ENCODE data around the gene ILKAP. TPM values are rescaled to one million over a fixed set of nuclear protein-coding genes. Genes with fewer than 3 reads are reported as not detected.

ILKAP gene
- total RNA-seq, 1 donor from 2014 or later = 36.4 TPM

DNA sequence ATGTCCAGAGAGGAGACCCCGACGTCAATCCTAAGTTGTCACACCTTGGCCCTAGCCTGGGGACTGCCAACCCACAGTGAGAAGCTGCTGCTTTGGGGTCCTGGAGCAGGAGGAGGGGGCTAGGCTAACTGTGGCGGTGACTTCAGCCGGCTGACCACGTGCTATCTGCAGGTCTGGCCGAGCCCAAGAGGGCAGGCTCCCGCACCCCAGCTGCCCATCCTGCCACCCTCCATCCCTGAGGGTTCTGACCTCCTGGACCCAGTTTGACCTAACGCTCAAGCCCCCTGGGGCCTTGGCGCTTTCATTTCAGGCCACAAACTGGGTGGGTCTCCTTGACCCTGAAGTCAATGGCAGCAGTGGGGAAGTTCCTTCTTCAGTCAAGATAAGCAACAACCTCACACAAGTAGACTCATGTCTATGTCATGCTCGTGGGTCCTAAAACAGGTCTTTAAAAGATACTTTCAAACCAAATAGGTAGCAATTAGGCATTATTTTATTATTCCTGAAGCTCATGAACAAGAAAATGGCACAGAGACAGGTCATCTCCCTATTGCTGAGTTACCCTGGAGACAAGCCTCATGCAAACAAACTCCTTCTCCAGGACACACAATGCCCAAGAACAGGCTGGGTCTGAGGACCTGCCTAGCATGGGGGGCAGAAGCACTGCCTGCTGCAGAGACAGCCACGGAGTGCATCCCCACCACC is 34.1 kb upstream of the ILKAP start:
- no peak for DNase-seq (ENCODE audit: low spot score)

DNA sequence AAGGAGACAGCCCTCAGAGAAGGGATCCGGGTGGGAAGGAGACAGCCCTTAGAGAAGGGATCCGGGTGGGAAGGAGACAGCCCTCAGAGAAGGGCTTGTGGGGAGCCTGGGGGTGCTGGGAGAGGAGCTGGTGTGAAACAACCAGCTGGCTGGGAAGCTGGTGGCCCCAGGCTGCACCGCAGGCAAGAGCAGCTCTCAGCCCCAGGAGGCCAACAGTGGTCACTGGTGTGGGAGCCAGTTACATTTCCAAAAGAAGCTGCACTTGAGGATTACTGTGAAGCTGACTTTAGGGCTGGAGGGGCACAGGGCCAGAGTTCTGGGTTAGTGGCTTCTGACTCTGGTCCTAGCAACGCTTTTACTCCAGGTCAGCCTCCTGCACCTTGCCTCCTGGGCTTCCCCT is 33.1 kb upstream of the ILKAP start:
- no peak for DNase-seq (ENCODE audit: low spot score)

DNA sequence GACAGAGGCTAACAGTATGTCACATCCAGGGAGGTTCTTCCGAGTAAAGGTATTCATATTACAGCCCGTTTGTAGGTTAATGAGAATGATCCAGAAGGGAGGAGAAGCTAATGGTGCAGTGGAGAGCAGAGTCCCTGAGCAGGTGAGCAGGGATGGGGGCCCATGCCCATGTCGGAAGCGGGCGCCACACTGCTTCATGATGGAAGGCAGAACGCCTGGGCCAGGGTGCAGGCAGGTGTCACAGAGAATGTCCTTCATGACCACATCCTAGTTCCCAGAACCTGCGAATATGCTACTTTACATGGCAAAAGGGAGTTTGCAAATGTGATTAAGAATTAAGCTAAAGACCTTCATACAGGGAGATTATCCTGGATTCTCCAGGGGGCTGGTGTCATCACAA is 32.4 kb upstream of the ILKAP start:
- no peak for DNase-seq (ENCODE audit: low spot score)

DNA sequence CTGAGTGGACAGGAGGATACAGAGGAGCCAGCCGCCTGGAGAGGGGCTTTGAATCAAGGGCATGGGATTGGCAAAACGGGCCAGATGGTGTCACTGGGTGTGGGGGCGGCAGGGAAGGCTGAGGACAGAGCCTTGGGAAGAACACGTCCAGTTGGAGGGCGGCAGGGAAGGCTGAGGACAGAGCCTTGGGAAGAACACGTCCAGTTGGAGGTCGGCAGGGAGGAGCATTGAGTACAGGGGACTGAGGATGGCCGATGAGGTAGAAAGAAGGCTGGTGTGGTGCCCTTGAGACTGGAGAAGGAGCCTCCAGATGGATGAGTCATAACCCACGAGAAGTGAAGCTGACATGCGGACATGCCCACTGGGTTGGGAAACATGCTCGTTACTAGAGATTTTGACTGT is 31.8 kb upstream of the ILKAP start:
- no peak for DNase-seq (ENCODE audit: low spot score)

DNA sequence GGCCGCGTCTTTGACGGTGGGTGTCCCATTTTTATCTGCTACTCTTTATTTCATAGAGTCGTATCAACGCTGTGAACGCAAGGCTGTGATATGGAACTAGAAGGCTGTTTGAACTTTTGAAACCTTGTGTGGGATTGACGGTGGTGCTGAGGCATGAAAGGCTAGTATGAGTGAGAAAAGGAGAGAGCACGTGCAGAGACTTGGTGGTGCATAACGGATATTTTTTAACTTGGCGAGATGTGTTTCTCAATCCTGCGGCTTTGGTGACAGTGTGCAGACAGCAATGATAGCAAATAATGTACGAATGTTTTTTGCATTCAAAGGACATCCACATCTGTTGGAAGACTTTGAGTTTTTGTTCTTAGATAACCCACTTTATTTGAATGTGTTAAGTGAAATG is 30.1 kb upstream of the ILKAP start:
- DNase-seq (ENCODE audit: low spot score) = no peak

DNA sequence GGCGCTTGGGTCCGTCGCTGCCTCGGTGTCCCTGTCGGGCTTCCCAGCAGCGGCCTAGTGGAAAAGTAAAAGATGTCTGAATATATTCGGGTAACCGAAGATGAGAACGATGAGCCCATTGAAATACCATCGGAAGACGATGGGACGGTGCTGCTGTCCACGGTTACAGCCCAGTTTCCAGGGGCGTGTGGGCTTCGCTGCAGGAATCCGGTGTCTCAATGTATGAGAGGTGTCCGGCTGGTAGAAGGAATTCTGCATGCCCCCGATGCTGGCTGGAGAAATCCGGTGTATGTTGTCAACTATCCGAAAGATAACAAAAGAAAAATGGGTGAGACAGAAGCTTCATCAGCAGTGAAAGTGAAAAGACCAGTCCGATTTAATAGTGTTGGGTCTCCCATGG is 28.3 kb upstream of the ILKAP start:
- DNase-seq (ENCODE audit: low spot score) = no peak

DNA sequence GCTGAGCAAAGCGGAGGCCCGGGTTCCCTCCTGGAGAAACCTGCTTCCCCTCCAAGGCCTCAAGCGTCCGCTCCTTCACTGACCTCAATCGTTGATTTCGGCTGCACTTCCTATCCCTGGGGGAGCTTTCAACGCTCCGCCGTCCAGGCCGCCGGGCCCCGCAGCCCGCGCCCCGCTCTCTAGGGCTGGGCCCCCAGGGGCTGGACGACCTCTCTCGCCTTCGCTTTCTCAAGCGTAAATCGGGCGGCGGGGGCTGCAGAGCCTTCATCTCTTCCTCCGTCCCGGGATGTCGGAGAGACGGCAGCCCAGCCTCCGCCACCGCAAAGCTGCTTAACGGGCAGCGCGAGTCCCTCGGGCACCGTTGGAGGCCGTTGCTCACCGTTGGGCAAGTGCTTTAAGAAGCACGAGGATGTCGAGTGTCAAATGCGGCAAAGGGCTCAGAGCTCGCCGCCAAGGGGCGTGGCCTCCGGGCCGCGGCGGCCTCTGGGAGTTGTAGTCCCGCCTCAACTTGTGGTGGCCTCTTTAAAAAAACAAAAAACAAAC is 27.8 kb upstream of the ILKAP start:
- DNase-seq (ENCODE audit: low spot score) = peak; percentile 92

DNA sequence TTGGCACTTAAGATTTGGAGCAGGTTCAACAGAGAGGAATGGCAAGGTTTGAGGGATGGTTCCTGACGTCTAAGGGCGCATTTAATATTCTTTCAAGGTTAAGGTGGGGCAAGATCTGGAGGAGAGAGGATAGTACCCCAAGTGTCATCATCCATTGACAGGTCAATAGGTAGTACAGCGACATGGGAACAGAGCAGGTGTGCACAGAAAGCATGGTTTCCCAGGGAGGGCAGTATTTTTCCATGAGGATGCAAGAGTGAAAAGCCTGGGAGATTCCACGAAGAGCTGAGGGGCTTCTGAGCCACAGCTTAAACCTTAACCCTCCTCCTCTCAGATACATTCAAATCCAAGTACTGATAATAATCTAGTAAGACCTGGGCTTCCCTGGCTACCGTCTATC is 27.2 kb upstream of the ILKAP start:
- DNase-seq (ENCODE audit: low spot score) = no peak

DNA sequence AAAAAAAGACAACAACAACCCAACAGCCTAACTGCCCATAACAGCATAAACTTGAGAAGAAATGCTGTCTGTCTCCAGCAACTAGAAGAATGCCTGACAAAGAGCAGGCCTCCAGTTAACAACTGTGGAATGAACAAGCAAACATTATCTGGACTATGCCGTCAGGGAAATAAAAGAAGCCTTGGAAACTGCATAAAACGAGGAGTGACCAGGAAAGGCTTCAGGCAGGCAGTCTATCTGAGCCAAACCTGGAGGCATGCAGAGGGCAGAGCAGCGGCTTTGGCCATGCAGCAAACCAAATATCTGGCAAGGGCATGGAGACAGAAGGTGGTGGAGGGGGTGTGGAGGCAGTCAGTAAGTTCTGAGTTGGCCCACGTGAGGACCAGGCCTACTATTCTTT is 25.2 kb upstream of the ILKAP start:
- peak; percentile 68 for DNase-seq (ENCODE audit: low spot score)

DNA sequence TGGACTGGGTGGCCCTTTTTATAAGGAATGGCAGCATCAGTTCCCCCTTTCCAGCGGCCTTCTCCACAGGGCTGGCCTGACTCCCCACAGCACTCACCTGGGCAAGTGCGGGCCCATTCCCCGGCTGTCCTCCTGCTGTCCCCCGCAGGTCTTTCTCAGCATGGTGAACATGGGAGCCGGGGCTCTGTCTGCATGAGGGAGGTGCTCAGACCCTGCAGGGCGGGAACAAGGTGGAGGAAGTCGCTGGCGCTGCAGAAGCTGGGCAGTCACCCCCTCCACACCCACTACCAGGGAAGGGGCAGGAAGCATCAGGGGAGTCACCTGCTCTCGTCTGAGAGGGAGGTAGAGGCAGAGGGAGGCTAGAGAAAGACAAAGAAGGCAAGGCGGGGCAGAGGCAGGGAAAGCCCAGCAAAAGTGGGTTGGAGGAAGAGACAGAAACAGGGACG is 24.1 kb upstream of the ILKAP start:
- DNase-seq (ENCODE audit: low spot score) = no peak

DNA sequence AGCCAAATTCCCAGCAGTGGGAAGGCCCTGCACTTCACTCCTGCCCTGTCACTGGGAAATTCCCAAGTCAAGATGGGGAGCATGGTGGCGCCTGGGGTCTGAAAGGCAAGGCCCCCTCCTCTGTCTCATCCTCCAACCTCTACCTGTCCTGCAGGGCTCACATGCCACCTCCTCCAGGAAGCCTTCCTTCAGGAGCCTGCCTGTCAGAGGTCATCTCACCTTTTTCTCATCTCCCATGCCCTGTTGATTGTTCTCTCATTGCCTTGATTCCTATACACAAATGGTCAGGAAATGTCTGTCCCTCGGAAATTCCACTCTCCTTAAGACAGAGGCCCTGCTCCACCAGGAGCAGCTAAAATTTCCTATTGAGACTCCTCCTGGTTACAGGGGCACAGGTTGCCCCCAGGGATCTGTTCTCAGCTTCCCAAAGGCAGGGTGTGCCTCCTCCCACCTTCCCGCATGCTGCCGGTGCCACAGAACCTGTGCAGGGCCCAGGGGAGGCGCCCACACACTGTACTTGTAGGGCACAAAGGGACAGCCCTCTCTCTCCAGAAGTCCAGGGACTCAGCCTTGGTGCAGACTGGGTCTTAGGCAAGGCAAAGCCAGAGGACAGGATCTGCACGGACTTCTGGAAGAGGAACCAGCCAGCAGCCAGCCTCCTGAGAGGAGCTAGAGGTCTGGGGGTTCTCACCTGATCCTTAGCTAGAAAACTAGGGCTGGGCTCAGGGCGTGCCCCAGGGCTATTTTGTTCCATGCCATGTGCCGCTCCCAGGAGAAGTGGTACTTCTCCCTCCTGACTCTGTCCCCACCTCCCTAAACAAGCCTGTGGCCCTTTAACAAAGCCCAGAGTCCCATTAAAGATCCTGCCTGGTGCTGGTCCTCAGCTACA is 23.4 kb upstream of the ILKAP start:
- no peak for DNase-seq (ENCODE audit: low spot score)

DNA sequence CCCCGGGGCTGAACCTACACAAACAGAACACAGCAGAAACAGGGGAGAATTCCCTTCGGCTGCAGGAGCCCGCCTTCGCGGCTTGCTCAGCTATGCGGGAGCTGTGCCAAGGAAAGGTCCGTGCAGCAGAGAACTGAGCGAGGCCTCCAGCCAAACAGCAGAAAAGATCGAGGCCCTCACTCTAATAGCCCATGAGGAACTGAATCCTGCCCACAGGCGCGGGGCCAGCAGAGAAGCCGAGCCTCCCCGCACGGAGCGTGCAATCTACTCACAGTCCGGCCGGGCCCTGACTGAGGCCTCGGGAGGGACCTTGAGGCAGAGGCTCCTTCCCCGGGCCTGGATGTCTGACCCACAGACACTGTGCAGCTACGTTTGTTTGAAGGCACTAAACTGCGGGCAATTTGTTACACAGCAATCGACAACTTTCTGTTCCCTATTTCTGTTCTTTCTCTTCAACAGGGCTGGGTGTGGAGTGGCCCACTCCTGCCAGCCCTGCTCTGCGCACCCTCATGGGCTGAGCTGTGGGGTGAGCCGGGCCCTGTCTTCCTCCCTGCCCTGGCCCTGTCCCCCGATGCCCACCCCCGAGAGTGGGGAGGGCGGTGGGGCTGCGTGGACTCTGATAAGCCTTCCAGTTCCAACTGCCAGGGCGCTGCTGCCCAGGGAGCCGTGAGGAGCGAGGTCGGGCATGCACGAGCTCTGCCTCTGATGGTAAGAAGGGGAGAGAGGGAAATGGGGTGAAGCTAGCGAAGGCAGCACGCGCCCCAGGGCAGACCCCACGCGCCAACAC is 22.6 kb upstream of the ILKAP start:
- DNase-seq (ENCODE audit: low spot score) = peak; percentile 87

DNA sequence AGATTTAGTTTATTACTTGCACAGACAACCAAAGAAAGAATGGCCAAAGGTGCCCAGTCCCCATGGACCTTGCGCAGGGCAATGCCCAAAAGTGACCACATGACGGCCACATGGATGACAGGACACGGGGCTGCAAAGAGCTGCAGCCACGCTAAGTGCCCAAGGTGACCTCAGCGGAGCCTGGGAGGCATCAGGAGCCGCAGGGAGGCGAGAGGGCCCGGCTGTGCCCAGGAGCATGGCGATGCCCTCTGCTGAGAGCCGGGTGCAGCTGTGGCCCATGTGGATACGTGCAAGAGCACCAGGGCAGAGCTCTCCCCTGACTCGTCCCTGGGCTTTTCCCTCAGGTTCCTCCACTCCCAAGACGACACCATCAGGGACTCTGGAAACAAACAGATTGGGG is 21.6 kb upstream of the ILKAP start:
- DNase-seq (ENCODE audit: low spot score) = peak; percentile 83

DNA sequence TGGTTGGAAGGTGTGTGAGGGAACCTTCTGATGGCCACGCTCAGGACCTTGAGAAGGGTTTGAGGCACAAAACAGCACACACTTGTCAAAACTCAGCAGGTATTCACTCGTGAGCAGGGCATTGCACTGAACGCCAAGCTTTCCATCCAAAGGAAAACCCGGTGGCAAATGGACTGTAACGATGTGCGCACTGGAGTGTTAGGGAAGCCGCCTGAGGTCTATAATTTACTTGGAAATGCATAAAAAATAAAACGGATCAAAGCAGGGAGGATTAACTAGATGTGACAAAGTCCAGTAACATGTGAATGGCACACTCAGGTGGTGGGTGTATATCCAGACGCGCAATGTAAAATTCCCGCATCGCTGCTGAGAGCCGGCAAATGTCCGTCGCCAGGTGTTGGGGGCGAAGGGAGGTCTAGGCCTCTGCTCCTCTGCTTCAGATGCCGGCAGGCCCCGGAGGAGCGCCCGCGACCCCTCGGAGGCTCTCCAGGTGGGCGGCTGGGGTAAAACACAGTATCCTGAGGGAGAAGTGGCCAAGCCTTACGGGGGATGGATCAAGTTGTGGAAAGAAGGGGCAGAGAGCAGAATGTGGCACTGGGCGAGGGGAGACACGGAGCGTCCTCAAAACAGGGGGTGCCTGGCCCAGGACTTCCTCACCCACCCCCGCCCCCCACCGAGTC is 21.0 kb upstream of the ILKAP start:
- peak; percentile 82 for DNase-seq (ENCODE audit: low spot score)

DNA sequence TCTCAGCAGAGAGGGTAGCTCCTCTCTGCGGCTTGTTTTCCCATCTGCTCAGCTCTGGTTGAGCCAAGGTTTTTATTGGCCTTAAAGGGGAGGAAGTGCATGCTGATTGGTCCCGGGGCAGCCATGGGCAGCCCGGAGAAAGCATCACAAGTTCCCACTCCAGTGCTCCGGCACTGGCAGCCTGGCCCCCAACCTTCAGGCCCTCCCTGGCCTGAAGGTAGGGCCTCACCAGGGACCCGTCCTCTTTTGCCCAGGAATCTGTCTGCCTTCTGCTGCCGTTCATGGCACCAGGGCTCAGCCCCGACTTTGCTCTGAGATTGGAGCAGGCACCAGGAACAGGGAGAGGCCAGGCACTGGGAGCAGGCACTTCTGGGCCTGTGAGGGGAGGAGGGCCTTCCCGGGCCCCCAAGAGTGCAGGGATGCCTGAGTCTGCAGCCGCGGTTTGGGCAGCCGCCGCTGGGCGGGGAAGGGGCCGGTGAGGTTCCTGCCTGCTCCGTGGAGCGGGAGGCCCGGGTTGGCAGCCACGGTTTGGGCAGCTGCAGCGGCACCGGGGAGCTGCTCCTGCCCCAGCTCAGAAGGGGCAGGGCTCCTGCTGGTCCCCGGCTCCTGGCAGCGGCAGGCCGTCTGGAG is 17.5 kb upstream of the ILKAP start:
- no peak for DNase-seq (ENCODE audit: low spot score)

DNA sequence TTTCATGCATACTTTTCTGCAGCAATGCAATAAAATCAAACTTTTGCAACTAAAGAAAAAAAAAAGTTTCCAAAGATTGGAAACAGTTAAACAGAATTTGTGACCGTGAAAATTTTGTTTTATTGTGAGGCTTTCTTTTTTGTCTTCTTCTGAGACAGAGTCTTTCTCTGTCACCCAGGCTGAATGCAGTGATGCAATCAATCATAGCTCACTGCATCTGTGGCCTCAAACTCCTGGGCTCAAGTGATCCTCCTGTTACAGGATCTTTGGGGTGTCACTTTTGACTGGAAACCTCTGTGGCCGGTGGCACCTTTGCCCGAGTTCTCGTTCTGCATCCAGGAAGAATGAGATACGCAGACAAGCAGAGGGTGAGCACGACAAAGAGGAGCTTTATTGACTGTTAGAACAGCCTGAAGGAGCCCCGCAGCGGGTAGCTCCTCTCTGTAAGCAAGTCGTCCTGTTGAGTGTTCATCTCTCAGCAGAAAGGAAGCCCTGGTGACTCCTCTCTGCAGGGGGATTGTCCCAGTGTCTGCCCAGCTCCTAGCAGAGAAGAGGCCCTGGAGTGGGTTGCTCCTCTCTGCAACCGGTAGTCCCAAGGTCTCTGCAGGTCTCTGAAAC is 16.9 kb upstream of the ILKAP start:
- no peak for DNase-seq (ENCODE audit: low spot score)

DNA sequence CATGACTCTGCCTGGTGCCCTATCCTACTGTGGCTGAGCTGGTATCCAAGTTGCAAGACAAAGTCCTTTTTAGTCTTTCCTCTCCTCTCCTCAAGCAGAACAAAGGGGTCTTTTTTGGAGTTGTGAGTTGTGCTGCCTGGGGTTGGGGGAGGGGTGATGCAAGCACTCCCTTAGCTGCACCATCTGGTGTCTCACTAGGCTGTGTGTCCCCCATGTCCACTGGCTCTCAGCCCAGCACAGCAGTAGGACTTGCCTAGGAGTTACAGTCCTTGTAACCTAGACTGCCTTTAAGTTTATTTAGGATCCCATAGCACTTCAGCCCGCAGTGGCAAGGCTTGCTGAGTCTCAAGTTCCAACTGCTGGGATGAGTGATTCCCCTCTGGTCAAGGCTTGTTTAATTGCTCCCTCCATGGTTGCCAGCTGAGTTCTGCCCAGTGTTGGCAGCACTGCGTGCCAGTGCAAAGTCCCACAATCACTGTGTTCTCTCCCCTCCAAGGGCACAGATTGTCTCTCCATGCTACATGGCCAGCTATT is 13.2 kb upstream of the ILKAP start:
- DNase-seq (ENCODE audit: low spot score) = no peak

DNA sequence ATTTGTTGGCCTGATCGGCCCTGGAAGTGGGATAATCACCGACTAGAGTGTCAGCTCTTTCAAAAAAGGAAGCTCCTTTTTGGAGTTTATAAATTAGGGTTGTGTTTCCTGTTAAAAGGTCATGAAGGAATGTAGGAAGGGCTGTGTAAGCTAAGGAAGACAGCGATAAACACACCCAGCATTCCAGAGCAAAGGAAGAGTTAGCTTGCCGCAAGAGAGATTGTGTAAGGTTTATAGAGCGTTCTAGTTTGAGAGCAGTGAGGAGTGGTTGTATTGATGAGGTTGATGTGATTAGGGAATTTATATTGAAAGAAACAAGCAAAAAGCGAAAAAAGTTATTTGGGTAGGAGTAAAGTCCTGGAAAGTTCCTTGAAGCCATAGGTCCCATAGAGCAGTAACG is 3.5 kb upstream of the ILKAP start:
- no peak for DNase-seq (ENCODE audit: low spot score)

DNA sequence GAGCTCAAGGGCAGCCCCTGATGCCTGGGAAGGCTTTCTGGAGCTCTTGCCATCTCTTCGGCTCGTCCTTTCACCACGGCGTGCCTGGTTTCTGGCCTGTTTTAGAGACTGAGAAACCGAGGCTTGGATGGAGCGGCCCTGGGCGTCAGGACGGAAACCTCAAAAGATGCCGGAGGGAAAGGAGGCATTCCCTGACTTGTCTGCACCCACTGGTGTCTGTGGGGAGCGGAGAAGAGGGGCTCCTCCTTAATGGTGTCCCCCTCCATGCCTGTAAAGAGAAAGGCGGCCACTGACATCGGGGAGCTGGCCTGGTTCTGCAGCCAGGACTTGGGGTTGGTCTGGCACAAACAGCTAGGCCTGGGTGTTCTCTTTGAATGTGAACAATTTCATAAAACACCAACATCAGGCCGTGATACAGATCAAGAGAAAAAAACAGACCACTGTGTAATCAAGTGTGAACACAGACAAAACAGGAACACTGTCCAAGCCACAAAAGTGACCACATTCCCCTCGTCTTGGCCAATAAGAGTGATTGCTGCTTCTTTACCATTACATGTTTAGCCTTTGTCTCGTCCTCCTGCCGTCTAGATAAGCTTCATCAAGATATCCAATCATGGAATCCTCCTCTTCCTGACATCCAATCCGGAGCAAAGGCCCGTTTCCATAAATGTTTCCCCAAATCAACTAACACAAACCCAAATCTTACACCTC is 633 bp upstream of the ILKAP start:
- DNase-seq (ENCODE audit: low spot score) = no peak

Data from mesenteric fat pad (tissue), 1 donor.